ENCODE results near the gene SLC6A18.

The SLC6A18 gene

GRCh38 chr5:1276930-1277329 is 51.7 kb downstream of the SLC6A18 start:
- Histone ChIP-seq H3K27me3 (ENCODE audit: low read depth, low read length) (no peaks in the 10 kb centered on the region), H4K20me1 (ENCODE audit: insufficient read depth, low read length) (no peaks in the 10 kb centered on the region), H2AFZ (ENCODE audit: low read depth, low read length) (no peak overlapping the region), H3K79me2 (ENCODE audit: low read length) (no peaks in the 10 kb centered on the region), H3K4me2 (ENCODE audit: low read length) (no peak overlapping the region), H3K9me3 (ENCODE audit: insufficient read depth, low read length) (no peaks in the 10 kb centered on the region), H3K27ac (ENCODE audit: low read length) (no peak overlapping the region), H3K9ac (ENCODE audit: low read length) (no peak overlapping the region), H3K4me3 (ENCODE audit: low read length) (no peak overlapping the region), H3K4me1 (ENCODE audit: low read length) (no peaks in the 10 kb centered on the region), H3K36me3 (replicated peaks; ENCODE audit: low read depth, low read length) (no peaks in the 10 kb centered on the region)
- no peak for TF ChIP-seq CTCF (IDR thresholded peaks at IDR 0.05; ENCODE audit: low read depth, low read length)
- TF ChIP-seq EZH2phosphoT487 (IDR thresholded peaks at IDR 0.05; ENCODE audit: low read depth), result no peak

GRCh38 chr5:1277331-1277730 is 52.1 kb downstream of the SLC6A18 start:
- Histone ChIP-seq H3K9me3 (ENCODE audit: insufficient read depth, low read length) (no peaks in the 10 kb centered on the region), H2AFZ (ENCODE audit: low read depth, low read length) (no peak overlapping the region), H3K9ac (ENCODE audit: low read length) (no peak overlapping the region), H3K4me3 (ENCODE audit: low read length) (no peak overlapping the region), H3K27me3 (ENCODE audit: low read depth, low read length) (no peaks in the 10 kb centered on the region), H4K20me1 (ENCODE audit: insufficient read depth, low read length) (no peaks in the 10 kb centered on the region), H3K4me2 (ENCODE audit: low read length) (no peak overlapping the region), H3K4me1 (ENCODE audit: low read length) (no peaks in the 10 kb centered on the region), H3K79me2 (ENCODE audit: low read length) (no peaks in the 10 kb centered on the region), H3K36me3 (replicated peaks; ENCODE audit: low read depth, low read length) (no peaks in the 10 kb centered on the region), H3K27ac (ENCODE audit: low read length) (no peak overlapping the region)
- TF ChIP-seq EZH2phosphoT487 (IDR thresholded peaks at IDR 0.05; ENCODE audit: low read depth) (no peak), CTCF (IDR thresholded peaks at IDR 0.05; ENCODE audit: low read depth, low read length) (no peak)

GRCh38 chr5:1277781-1278180 is 52.6 kb downstream of the SLC6A18 start:
- TF ChIP-seq CTCF (IDR thresholded peaks at IDR 0.05; ENCODE audit: low read depth, low read length) (no peak), EZH2phosphoT487 (IDR thresholded peaks at IDR 0.05; ENCODE audit: low read depth) (no peak)
- Histone ChIP-seq H3K4me3 (ENCODE audit: low read length) (no peak overlapping the region), H3K4me1 (ENCODE audit: low read length) (no peaks in the 10 kb centered on the region), H3K27ac (ENCODE audit: low read length) (no peak overlapping the region), H3K27me3 (ENCODE audit: low read depth, low read length) (no peaks in the 10 kb centered on the region), H3K36me3 (replicated peaks; ENCODE audit: low read depth, low read length) (no peaks in the 10 kb centered on the region), H3K79me2 (ENCODE audit: low read length) (no peaks in the 10 kb centered on the region), H3K9ac (ENCODE audit: low read length) (no peak overlapping the region), H3K9me3 (ENCODE audit: insufficient read depth, low read length) (no peaks in the 10 kb centered on the region), H2AFZ (ENCODE audit: low read depth, low read length) (no peak overlapping the region), H3K4me2 (ENCODE audit: low read length) (no peak overlapping the region), H4K20me1 (ENCODE audit: insufficient read depth, low read length) (no peaks in the 10 kb centered on the region)

- Histone ChIP-seq H3K36me3 (replicated peaks; ENCODE audit: low read depth, low read length) (no peaks in the 10 kb centered on the region), H3K27me3 (ENCODE audit: low read depth, low read length) (no peaks in the 10 kb centered on the region), H3K4me1 (ENCODE audit: low read length) (no peaks in the 10 kb centered on the region), H3K4me2 (ENCODE audit: low read length) (no peak overlapping the region), H3K4me3 (ENCODE audit: low read length) (no peak overlapping the region), H3K27ac (ENCODE audit: low read length) (no peak overlapping the region), H3K9ac (ENCODE audit: low read length) (no peak overlapping the region), H2AFZ (ENCODE audit: low read depth, low read length) (no peak overlapping the region), H4K20me1 (ENCODE audit: insufficient read depth, low read length) (no peaks in the 10 kb centered on the region), H3K79me2 (ENCODE audit: low read length) (no peaks in the 10 kb centered on the region), H3K9me3 (ENCODE audit: insufficient read depth, low read length) (no peaks in the 10 kb centered on the region)
- TF ChIP-seq CTCF (IDR thresholded peaks at IDR 0.05; ENCODE audit: low read depth, low read length) (no peak), EZH2phosphoT487 (IDR thresholded peaks at IDR 0.05; ENCODE audit: low read depth) (no peak)
These were observed 53.0 kb downstream of the SLC6A18 start for GRCh38 chr5:1278216-1278615.

All from OCI-LY3 (cell line).